Retina (tissue), 1 donor: Measurements from ENCODE around the gene FRY.

Experiments used
- DNase-seq: peaks from one replicate; pipeline ENCODE4 v3.0.0-alpha.2; 2016

FRY gene

DNA sequence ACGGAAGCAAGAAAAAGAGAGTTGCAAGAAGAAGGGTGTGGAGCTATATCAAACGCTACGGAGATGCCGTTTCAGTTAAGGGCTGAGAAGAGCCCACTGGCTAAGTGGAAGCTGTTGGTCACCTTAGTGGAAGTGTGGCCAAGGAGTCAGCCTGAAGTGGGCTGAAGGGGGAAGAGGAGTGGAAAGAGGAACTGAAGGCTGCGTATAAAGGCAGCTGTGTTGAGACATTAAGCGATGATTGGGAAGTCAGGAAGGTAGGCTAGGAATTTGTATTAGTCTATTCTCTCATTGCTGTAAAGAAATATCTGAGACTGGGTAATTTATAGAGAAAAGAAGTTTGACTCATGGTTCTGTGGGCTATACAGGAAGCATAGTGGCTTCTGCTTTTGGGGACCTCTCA, 14.1 kb upstream of the FRY start:
- no peak for DNase-seq

GRCh38 chr13:32019612-32020233, 11.9 kb upstream of the FRY start:
- DNase-seq: peak; percentile 45

DNA sequence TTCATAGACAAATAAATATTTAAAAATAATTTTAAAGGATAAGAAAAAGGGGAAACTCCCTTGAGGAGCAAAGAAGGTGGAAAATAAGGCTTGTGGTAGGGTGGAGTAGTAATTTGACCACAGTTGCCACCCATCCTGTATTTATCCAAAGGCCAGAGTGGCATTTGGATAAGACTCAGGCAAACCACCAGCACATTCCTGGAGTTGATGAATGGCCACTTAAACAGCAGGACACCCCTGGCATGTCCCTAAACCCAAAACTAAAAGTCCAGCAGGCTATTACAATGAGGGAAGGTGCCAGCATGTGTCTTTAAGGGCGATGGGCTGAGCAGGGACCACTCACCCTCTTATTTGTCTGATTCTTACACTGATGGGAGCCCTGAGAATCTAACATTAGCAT, 9.8 kb upstream of the FRY start:
- no peak for DNase-seq

- peak; percentile 67 for DNase-seq
Observed at GRCh38 chr13:32022311-32022710, 9.3 kb upstream of the FRY start.

DNA sequence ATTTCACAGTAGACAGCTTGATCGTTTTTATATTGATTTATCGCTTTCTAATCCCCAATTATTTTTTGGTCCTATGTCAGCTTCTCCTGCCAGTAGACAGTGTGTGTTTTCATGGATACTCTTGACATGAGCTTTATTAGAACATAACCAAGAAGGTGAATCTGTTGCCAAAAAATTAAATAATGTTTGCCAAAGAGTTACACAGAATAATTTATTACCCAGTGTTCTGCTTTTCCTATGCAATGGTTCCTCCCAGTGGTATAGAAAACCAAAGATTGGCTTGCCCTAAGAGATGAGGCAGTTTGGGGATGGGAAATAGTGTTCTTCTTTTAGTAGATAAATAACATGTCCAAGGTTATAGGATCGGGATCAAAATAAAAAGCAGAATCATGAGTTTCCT, 8.5 kb upstream of the FRY start:
- no peak for DNase-seq

- no peak for DNase-seq
Observed at GRCh38 chr13:32023698-32024097, 7.9 kb upstream of the FRY start.

DNA sequence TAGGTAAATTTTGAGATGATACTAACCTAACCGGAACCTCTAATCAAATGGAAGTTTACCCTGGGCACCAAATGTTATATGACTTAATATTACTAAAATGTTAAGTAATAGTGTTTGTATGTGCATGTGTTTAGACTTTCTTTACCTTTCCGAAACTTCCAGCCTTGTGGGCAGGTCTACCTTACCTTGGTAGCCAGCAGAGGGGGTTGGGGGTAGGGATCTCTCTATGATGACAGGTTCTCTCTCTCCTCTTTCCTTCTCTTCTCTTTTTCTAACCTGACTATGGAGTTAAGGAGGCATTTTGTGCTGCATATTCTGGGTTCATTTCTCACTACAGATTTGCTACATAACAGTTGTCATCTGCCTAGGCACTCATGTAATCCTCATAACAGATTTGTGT, 6.8 kb upstream of the FRY start:
- no peak for DNase-seq

GRCh38 chr13:32025730-32026129, 5.8 kb upstream of the FRY start:
- DNase-seq: peak; percentile 44

DNA sequence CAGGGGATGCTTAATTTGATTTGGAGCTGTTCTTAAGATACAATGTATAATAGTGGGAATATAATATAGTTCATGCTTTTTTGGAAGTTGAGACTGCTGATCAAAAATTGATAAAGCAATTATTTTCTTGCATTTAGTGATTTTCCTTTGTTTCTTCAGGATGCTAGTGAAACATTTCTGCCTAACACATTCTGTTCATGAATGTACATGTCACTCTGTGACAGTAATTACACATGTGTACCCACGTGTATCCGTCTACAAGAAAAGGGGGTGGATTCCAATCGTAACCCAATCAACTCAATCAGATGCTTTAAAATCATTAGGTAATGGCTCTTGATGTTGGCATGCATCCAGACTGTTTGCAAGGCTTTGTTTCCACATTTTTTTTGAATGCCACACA, 5.0 kb upstream of the FRY start:
- DNase-seq: no peak

GRCh38 chr13:32028711-32029110, 2.9 kb upstream of the FRY start:
- DNase-seq: no peak

- no peak for DNase-seq
Observed at GRCh38 chr13:32029684-32030083, 1.9 kb upstream of the FRY start.

GRCh38 chr13:32031815-32032370, 319 bp downstream of the FRY start:
- DNase-seq: no peak

DNA sequence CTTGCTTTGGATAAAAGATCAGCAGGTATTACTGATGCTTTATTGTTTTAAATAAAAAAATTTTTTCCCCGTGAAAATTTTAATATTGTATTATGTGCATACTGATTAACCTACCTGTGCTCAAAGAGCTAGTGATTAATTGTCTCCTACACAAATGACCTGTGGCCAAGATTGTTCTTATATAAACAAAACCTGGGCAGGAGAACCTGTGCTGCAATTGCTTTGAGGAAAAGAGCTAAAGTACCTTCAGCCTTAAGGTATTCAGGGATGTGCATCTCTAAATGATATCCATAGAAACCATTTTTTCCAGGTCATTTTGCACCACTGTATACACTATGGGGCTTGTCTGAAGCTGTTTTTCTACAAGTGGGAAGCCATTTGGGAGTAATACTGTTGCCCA, 1.2 kb downstream of the FRY start:
- DNase-seq: no peak

DNA sequence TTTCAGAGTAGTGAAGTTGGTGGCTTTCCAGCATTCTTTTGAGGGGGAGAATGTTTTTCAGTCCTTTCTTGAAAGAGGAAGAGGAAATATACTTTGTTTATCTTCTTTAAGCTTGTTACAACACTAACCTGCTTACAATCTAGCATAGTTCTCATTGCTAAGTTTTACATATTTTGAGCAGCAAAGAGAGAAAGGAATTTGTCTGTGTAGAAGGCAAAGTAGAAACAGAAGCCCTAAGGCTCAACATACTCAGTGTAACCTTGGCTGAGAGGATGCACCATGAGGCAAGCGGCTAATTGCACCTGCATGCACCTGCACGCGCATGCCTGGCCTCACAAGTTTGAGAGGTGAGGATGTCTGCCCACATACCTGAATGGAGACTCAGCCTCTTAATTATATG, 2.2 kb downstream of the FRY start:
- no peak for DNase-seq

DNA sequence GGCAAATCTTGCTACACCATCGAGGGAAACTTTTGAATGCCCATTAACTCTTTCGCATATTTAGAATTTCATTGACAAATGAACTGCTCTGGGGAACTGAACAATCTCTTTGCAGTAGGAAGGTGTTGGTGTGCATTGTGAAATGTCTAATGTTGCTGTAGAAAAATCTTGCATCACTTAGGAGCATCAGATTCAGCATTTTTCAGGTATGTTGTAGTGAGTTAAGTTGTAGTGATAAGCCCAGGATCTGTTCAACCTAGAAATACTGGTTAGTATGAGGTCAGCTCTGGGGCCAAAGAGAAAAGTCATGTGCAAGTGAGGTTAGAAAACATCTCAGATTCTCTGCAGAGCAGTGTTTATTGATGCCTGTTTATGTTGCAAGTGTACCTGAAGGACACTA, 4.1 kb downstream of the FRY start:
- no peak for DNase-seq

DNA sequence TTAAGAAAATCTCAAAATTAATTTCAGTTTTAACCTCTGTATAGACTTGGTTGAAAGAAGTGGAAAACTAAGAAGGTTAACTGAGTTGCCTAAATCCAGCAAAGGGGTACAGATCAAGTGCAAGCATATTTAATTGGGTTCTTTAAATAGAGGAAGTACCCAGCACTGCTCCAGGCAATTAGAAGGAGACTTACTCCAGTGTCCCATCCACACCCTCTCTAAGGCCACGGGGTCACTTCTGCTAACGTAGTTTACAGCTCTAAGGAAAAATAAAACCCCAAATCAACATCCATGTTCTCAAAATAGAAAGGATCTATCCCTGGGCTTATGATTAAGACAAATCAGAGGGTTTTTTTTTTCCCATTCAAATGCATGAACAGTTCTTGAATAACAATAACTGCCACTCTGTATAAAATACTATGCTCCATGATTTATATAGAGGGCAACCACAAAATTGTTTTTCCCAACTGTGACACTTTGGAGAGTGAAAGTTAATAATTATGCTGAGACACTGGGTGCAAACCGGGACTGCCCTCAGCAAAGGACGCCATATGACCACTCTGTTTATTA, 4.6 kb downstream of the FRY start:
- DNase-seq: no peak

DNA sequence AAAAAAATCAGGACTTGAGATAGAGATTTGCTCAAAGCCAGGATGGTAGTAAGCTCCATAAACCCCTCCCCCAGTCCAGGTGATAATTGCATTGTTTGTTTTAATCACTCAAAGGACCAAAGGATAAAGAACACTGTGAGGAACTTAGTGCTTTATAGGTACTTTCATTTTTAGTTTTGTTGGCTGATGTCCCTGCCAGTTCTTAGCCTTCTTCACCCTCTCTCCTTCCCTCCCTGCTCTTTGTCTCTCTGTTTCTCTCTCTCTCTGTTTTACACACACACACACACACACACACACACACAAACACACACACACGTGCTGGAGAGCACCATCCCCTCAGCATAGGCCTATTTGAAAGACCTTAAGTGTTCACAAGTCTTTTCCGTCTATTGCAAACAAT, 5.2 kb downstream of the FRY start:
- no peak for DNase-seq

GRCh38 chr13:32037471-32037870, 5.9 kb downstream of the FRY start:
- no peak for DNase-seq

GRCh38 chr13:32038343-32038742, 6.8 kb downstream of the FRY start:
- DNase-seq: no peak

DNA sequence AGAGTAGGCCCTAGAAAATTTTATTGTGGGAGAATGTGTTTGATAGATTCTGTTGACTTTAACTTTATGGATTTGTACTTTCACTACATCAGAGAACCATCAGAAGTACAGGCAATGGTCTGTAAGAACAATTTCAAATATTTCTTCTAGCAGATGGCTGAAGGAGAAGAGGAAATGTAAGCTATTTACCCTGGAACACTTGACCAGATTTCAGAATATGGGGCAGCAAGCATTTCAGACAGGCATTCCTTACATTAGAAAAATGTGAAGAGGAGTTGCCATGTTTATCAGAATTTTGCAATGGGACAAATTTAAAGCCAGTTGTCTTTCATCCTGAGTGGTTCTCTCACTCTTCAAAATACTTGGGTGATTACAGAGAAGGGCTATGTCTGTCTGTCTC, 7.5 kb downstream of the FRY start:
- DNase-seq: no peak

GRCh38 chr13:32039528-32039927, 8.0 kb downstream of the FRY start:
- no peak for DNase-seq

DNA sequence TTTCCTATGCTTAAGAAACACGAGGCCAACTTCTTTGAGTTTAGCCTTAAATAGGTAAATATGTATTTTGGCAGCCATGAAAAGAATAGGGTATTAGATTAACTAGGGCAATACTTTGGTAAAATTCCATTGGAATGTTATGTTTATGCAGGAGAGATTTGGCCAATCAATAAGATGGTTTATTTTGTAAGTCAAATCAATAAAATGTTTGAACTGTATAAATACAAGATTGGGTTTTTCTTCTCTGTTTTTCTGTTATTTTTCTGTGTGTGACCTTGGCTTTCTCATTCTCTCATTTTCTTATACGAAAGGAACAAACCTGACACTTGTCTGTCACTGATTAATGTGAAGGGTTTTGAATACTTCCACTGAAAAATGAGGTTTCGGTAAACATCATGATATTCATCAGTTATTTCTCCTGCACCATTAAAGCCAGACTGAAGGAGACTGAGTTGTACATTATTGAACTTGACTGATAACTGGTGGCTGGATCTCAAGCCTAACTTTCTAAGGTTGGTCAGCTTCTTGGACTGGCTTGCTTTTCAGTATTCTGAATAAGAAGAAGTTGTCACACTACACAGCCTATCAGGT, 8.6 kb downstream of the FRY start:
- no peak for DNase-seq

DNA sequence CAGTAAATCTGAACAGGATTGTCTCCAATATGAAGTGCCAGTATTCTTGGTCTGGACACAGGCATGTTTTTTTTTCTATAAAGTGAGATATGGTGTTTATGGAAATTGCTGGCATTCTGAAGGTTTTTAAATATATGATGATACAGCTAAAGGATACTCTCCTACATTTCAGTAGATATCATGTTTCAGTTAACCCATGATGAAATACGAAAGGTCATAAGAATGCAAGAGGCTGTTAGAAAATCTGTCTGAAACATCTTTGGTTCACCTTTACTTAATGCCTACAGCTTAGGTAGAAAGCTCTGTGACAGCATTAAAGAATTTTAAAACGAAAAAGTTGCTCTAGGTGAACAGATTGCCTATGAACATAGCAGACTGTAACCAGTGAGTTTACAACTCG, 9.1 kb downstream of the FRY start:
- DNase-seq: no peak

- DNase-seq: no peak
Observed at GRCh38 chr13:32041429-32041828, 9.9 kb downstream of the FRY start.

DNA sequence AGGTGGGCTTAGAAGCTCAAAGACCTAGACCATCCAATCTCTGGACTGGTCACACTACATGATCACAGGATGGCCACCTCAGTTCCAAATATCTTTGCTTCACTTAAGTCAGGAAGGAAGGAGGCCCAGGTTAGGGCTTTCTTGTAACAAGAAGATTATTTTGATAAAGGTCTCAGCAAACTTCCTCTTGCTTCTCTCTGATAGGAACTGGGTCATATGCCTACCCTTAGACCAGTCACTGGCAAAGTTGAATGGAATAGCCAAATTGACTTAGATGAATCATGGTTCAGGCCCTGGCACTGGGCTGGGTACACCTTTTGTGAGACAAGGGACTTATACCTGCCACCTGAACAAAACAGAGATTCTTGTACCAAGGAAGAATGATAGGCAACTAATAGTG, 11.0 kb downstream of the FRY start:
- DNase-seq: no peak
